Lung (tissue), 12 donors: ENCODE data around the gene PKP3. TPM values are rescaled to one million over a fixed set of nuclear protein-coding genes. Genes with fewer than 3 reads are reported as not detected.
"Not testable (repeated sequence)": the region's sequence is repeated elsewhere in the genome, so short reads cannot be mapped to it uniquely, and the experiment has no call there.

Experiments used
- ATAC-seq: fragments of 200-7000 bp; cut with Tn5 transposase; one replicate; pipeline ENCODE4 v1.9.1; 2020; ENCODE audit warnings: moderate number of reproducible peaks; ENCODE audit not compliant: insufficient read depth, low FRiP score
- DNase-seq, 3 donors: peaks; one replicate each; pipeline ENCODE4 v3.0.0-alpha.2; 2013 to 2017
- H3K27ac ChIP-seq, 2 donors: one replicate each; pipeline ENCODE4 v1.5.1; 2013; ENCODE audit warnings: mild to moderate bottlenecking in 2 of 2, moderate library complexity in 2 of 2, control low read depth in 1 of 2, inconsistent platforms in 1 of 2, low read depth in 1 of 2, low read length in 1 of 2
- H3K27me3 ChIP-seq, 3 donors: one replicate each; pipeline ENCODE4 v1.5.1; 2013; ENCODE audit warnings: low read length in 2 of 3; ENCODE audit not compliant: control insufficient read depth in 3 of 3, insufficient read depth in 3 of 3
- H3K36me3 ChIP-seq, 4 donors: one replicate each; pipeline ENCODE4 v1.5.1; 2013; ENCODE audit warnings: low read length in 4 of 4, mild to moderate bottlenecking in 1 of 4, moderate library complexity in 1 of 4; ENCODE audit not compliant: control insufficient read depth in 4 of 4, insufficient read depth in 4 of 4
- H3K4me1 ChIP-seq, 5 donors: one replicate each; pipeline ENCODE4 v1.5.1; 2013; ENCODE audit warnings: low read length in 5 of 5, mild to moderate bottlenecking in 2 of 5, moderate library complexity in 1 of 5; ENCODE audit not compliant: control insufficient read depth in 5 of 5, insufficient read depth in 5 of 5
- H3K4me3 ChIP-seq: one replicate; pipeline ENCODE4 v1.5.1; 2013; ENCODE audit warnings: mild to moderate bottlenecking, control low read depth, moderate library complexity
- H3K9ac ChIP-seq, 2 donors: one replicate each; pipeline ENCODE4 v1.5.1; 2013; ENCODE audit warnings: low read length in 2 of 2, control low read depth in 1 of 2; ENCODE audit not compliant: insufficient read depth in 1 of 2
- H3K9me3 ChIP-seq, 4 donors: one replicate each; pipeline ENCODE4 v1.5.1; 2013; ENCODE audit warnings: low read length in 3 of 4, mild to moderate bottlenecking in 1 of 4, moderate library complexity in 1 of 4; ENCODE audit not compliant: control insufficient read depth in 4 of 4, insufficient read depth in 3 of 4
- CTCF ChIP-seq: IDR thresholded peaks from 2 replicates; pipeline ENCODE4 v1.5.1; 2012; ENCODE audit warnings: mild to moderate bottlenecking; ENCODE audit errors: control extremely low read depth, extremely low read depth
- WGBS, 2 donors: extraction: QIAGEN DNeasy Blood & Tissue Kit; methylation state at CpG; one replicate each; pipeline ENCODE4 v1.1.7; 2013; 5-methylcytosine and 5-hydroxymethylcytosine counted together
- polyA plus RNA-seq, 2 donors: library from polyadenylated mRNA; stranded (reverse); fragments of 200-250 nt; gene quantifications; one replicate each; pipeline ENCODE4 v1.2.1, GENCODE V29; 2013
- total RNA-seq, 2 donors: library from RNA; depleted of rRNA in 1 of 2; stranded (reverse); fragments of >200 nt in 1 of 2; gene quantifications; one replicate each; pipeline ENCODE4 v1.2.1, GENCODE V29; 2014 to 2021
- donor health status: control.
- donor health status: control.
- donor health status: Bipolar disorder and iron deficiency.
- donor health status: healthy.
- donor health status: DM: yes; HTN: yes; CAD: no.

Gene PKP3
- total and polyA plus RNA-seq, 4 donors, result 15.7 to 63.1 (median 40.3) TPM

DNA sequence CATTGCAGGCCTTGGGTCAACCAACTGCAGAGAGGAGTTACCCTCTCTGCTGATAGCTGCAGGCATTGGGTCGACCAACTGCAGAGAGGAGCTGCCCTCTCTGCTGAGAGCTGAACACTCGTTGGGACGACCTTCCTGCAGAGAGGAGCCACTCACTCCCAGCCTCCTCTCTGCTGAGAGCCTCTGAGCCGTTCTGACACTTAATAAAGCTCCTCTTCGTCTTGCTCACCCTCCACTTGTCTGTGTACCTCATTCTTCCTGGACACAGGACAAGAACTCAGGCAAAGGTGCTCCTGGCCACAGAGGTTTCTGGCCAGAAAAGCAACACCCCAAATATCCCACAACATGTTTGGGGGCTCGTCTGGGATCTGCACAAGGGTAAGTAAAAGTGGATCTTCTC lies 7.5 kb upstream of the PKP3 start:
- Histone ChIP-seq H3K4me3 (no peak overlapping the region), H3K4me1 (peaks cover 0 to 4% (median 0%) of the 10 kb centered on the region in 5 donors), H3K9me3 (peaks cover 0 to 12% (median 4%) of the 10 kb centered on the region in 4 donors), H3K27ac (no peak overlapping the region), H3K36me3 (no peaks in the 10 kb centered on the region), H3K27me3 (no peaks in the 10 kb centered on the region), H3K9ac (no peak overlapping the region)
- no peak for TF ChIP-seq CTCF
- DNase-seq (no peak), ATAC-seq (no peak)
- 92 to 93% methylated on average over 6 of the region's 6 CpGs for WGBS, 2 donors

GRCh38 chr11:387193-387793 lies 6.7 kb upstream of the PKP3 start:
- DNase-seq (no peak), ATAC-seq (no peak)
- WGBS, 2 donors, result 44 to 49% methylated on average over 4 of the region's 4 CpGs
- peaks cover 0 to 12% (median 4%) of the 10 kb centered on the region in 4 donors for H3K9me3 ChIP-seq
- no peaks in the 10 kb centered on the region for H3K36me3 ChIP-seq
- peaks cover 0 to 4% (median 0%) of the 10 kb centered on the region in 5 donors for H3K4me1 ChIP-seq
- no peak overlapping the region for H3K27ac ChIP-seq
- H3K27me3 ChIP-seq, result no peaks in the 10 kb centered on the region
- no peak overlapping the region for H3K9ac ChIP-seq
- TF ChIP-seq CTCF, result no peak
- no peak overlapping the region for H3K4me3 ChIP-seq

DNA sequence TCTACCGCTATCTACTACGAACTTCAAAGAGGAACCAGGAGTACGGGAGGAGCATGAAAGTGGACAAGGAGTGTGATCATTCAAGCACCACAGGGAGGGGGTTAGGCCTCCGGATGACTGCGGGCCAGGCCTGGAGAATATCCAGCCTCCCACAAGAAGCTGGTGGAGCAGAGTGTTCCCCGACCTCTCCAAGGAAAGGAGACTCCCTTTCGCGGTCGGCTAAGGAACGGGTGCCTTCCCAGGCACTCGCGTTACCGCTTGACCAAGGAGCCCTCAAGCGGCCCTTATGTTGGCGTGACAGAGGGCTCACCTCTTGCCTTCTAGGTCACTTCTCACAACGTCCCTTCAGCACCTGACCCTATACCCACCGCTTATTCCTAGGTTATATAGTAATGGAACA lies 4.6 kb upstream of the PKP3 start:
- H3K4me1 ChIP-seq, H3K27ac ChIP-seq, H3K27me3 ChIP-seq, H3K36me3 ChIP-seq, H3K4me3 ChIP-seq, H3K9ac ChIP-seq, ATAC-seq, DNase-seq: not testable (repeated sequence)
- peaks cover 0 to 12% (median 4%) of the 10 kb centered on the region in 4 donors for H3K9me3 ChIP-seq
- 60 to 88% methylated on average over 14 to 17 of the region's 17 CpGs for WGBS, 2 donors

- Histone ChIP-seq H3K27me3 (no peaks in the 10 kb centered on the region), H3K27ac (no peak overlapping the region), H3K9me3 (peaks cover 0 to 12% (median 4%) of the 10 kb centered on the region in 4 donors), H3K4me1 (peaks cover 0 to 5% (median 0%) of the 10 kb centered on the region in 5 donors), H3K9ac (no peak overlapping the region), H3K4me3 (no peak overlapping the region), H3K36me3 (no peaks in the 10 kb centered on the region)
- DNase-seq (no peak), ATAC-seq (no peak)
- no peak for TF ChIP-seq CTCF
- 70 to 89% methylated on average over 8 to 11 of the region's 11 CpGs for WGBS, 2 donors
These were observed 3.8 kb upstream of the PKP3 start for GRCh38 chr11:390175-390574.
